NCI-H146 treated with DMSO at 0.1 percent for 48 hours (cell line): ENCODE data around the gene CDR2.
A peak's percentile ranks its signal among the peaks of the same experiment; 100 is the strongest.
"Not testable (repeated sequence)": the region's sequence is repeated elsewhere in the genome, so short reads cannot be mapped to it uniquely, and the experiment has no call there.

Experiments used
- DNase-seq: peaks from one replicate; lab custom pipeline; 2025; ENCODE audit not compliant: unreplicated experiment; lab: John Stamatoyannopoulos, UW

Gene CDR2

GRCh38 chr16:22374311-22375116 lies at the start of gene CDR2:
CDR2 (minus strand) TSS chr16:22374619; CDS start chr16:22374309, 310 bp downstream.
- DNase-seq = peak; percentile 95

- no peak for DNase-seq
Observed at GRCh38 chr16:22423716-22424115, 49.3 kb upstream of the CDR2 start.

- DNase-seq = no peak
Observed at GRCh38 chr16:22421136-22421535, 46.7 kb upstream of the CDR2 start.

- no peak for DNase-seq
Observed at GRCh38 chr16:22420606-22421135, 46.3 kb upstream of the CDR2 start.

GRCh38 chr16:22419908-22420307 lies 45.5 kb upstream of the CDR2 start:
- no peak for DNase-seq

GRCh38 chr16:22418826-22419225 lies 44.4 kb upstream of the CDR2 start:
- no peak for DNase-seq

GRCh38 chr16:22417798-22418197 lies 43.4 kb upstream of the CDR2 start:
- DNase-seq = not testable (repeated sequence)

GRCh38 chr16:22417019-22417418 lies 42.6 kb upstream of the CDR2 start:
- no peak for DNase-seq

GRCh38 chr16:22413819-22414218 lies 39.4 kb upstream of the CDR2 start:
- no peak for DNase-seq

- DNase-seq = no peak
Observed at GRCh38 chr16:22407486-22407885, 33.1 kb upstream of the CDR2 start.

GRCh38 chr16:22402191-22402590 lies 27.8 kb upstream of the CDR2 start:
- DNase-seq = no peak

- no peak for DNase-seq
Observed at GRCh38 chr16:22400900-22401299, 26.5 kb upstream of the CDR2 start.

- DNase-seq = no peak
Observed at GRCh38 chr16:22397931-22398330, 23.5 kb upstream of the CDR2 start.

- no peak for DNase-seq
Observed at GRCh38 chr16:22397464-22397863, 23.0 kb upstream of the CDR2 start.

- no peak for DNase-seq
Observed at GRCh38 chr16:22395960-22396359, 21.5 kb upstream of the CDR2 start.

- no peak for DNase-seq
Observed at GRCh38 chr16:22394121-22394520, 19.7 kb upstream of the CDR2 start.

GRCh38 chr16:22388101-22388644 lies 13.8 kb upstream of the CDR2 start:
- no peak for DNase-seq

- DNase-seq = no peak
Observed at GRCh38 chr16:22386976-22387375, 12.6 kb upstream of the CDR2 start.

- no peak for DNase-seq
Observed at GRCh38 chr16:22385196-22385595, 10.8 kb upstream of the CDR2 start.

GRCh38 chr16:22383827-22384226 lies 9.4 kb upstream of the CDR2 start:
- no peak for DNase-seq

GRCh38 chr16:22381392-22381791 lies 7.0 kb upstream of the CDR2 start:
- no peak for DNase-seq

GRCh38 chr16:22380529-22380928 lies 6.1 kb upstream of the CDR2 start:
- no peak for DNase-seq
